ENCODE results near the gene KCNK10.

- TF ChIP-seq POLR2AphosphoS5 (IDR thresholded peaks at IDR 0.05) (no peak), POLR2A (IDR thresholded peaks at IDR 0.05) (no peak)
- TF ChIP-seq, protein P1, sequence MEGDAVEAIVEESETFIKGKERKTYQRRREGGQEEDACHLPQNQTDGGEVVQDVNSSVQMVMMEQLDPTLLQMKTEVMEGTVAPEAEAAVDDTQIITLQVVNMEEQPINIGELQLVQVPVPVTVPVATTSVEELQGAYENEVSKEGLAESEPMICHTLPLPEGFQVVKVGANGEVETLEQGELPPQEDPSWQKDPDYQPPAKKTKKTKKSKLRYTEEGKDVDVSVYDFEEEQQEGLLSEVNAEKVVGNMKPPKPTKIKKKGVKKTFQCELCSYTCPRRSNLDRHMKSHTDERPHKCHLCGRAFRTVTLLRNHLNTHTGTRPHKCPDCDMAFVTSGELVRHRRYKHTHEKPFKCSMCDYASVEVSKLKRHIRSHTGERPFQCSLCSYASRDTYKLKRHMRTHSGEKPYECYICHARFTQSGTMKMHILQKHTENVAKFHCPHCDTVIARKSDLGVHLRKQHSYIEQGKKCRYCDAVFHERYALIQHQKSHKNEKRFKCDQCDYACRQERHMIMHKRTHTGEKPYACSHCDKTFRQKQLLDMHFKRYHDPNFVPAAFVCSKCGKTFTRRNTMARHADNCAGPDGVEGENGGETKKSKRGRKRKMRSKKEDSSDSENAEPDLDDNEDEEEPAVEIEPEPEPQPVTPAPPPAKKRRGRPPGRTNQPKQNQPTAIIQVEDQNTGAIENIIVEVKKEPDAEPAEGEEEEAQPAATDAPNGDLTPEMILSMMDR (IDR thresholded peaks at IDR 0.05), result no peak
Measured at GRCh38 chr14:88255196-88255595, 67.9 kb downstream of the KCNK10 start.

Measured in gastroesophageal sphincter (tissue), 3 donors.